OCI-LY3 (cell line): ENCODE measurements around the gene IPPK.

Experiments
- H2AFZ ChIP-seq: fragments of 200-600, 300-600 bp; shearing (Covaris generic); 2 replicates; pipeline ENCODE4 v1.6.0; 2014; ENCODE audit warnings: antibody characterized with exemption, low read depth, low read length
- H3K27ac ChIP-seq: fragments of 200-600, 300-600 bp; sonication (generic); 2 replicates; pipeline ENCODE4 v1.5.1; 2014; ENCODE audit warnings: mild to moderate bottlenecking, low read length, moderate library complexity, mixed read lengths
- H3K27me3 ChIP-seq: fragments of 200-600, 300-600 bp; sonication (generic); 2 replicates; pipeline ENCODE4 v1.6.1; 2014; ENCODE audit warnings: low read depth, low read length, mixed read lengths
- H3K36me3 ChIP-seq: fragments of 200-600, 300-600 bp; sonication (generic); replicated peaks from 2 replicates; pipeline ENCODE3; 2014; ENCODE audit warnings: low read depth, low read length, mixed read lengths
- H3K4me1 ChIP-seq: fragments of 300-600, 200-600 bp; sonication (generic); 2 replicates; pipeline ENCODE4 v1.6.1; 2014; ENCODE audit warnings: low read length, mixed read lengths
- H3K4me2 ChIP-seq: fragments of 200-600, 300-600 bp; sonication (generic); 2 replicates; pipeline ENCODE4 v1.6.1; 2014; ENCODE audit warnings: low read length, mixed read lengths
- H3K4me3 ChIP-seq: fragments of 300-600, 200-600 bp; sonication (generic); 2 replicates; pipeline ENCODE4 v1.5.1; 2014; ENCODE audit warnings: antibody characterized with exemption, mild to moderate bottlenecking, low read length, moderate library complexity
- H3K79me2 ChIP-seq: fragments of 300-600, 200-600 bp; shearing (Covaris generic); 2 replicates; pipeline ENCODE4 v1.6.1; 2014; ENCODE audit warnings: mild to moderate bottlenecking, low read length, mixed read lengths
- H3K9ac ChIP-seq: fragments of 300-600, 200-600 bp; shearing (Covaris generic); 2 replicates; pipeline ENCODE4 v1.6.0; 2014; ENCODE audit warnings: mild to moderate bottlenecking, low read length, moderate library complexity
- H3K9me3 ChIP-seq: fragments of 200-600, 300-600 bp; shearing (Covaris generic); 2 replicates; pipeline ENCODE4 v1.6.1; 2014; ENCODE audit warnings: low read length, mixed read lengths; ENCODE audit not compliant: insufficient read depth
- H4K20me1 ChIP-seq: fragments of 200-600, 300-600 bp; sonication (generic); 2 replicates; pipeline ENCODE4 v1.6.1; 2016; ENCODE audit warnings: low read length, mixed read lengths; ENCODE audit not compliant: insufficient read depth
- EZH2phosphoT487 ChIP-seq: fragments of 200-600 bp; shearing (Covaris generic); IDR thresholded peaks from 2 replicates; pipeline ENCODE4 v1.6.1; 2018; ENCODE audit warnings: antibody characterized with exemption, mixed run types, low read depth
- TF ChIP-seq, protein P1 (sequence below): fragments of 200-600, 300-600 bp; sonication (generic); IDR thresholded peaks from 2 replicates; pipeline ENCODE4 v1.5.1; 2014; ENCODE audit warnings: antibody characterized with exemption, low read length, low read depth

IPPK gene

DNA sequence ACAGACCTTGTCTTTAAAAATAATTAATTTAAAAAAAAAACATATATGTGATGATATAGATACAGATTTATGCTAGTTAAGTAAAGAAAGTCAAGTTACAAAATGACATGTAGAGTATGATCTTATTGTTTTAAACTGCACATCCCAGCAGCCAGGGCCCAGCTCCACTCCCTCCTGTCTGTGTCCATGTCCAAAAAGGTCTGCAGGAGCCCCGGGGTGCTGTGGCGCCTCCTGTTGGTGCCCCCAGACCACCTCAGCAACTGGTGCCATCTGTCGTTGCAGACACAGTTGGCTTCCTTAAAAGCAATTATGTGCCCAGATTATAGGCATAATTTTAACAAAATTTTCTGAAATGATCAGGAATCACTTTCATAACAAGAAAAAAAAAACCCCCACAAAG is 33.3 kb downstream of the IPPK start:
- Histone ChIP-seq H3K36me3 (peaks cover 46% of the 10 kb centered on the region), H2AFZ (no peak overlapping the region), H3K4me3 (no peak overlapping the region), H3K27ac (no peak overlapping the region), H3K9me3 (no peaks in the 10 kb centered on the region), H4K20me1 (no peaks in the 10 kb centered on the region), H3K79me2 (no peaks in the 10 kb centered on the region), H3K9ac (no peak overlapping the region), H3K4me2 (no peak overlapping the region), H3K27me3 (no peaks in the 10 kb centered on the region), H3K4me1 (0 out of 2 replicates have a peak, but pooled peaks cover 5% of the 10 kb centered on the region)
- TF ChIP-seq, protein P1, sequence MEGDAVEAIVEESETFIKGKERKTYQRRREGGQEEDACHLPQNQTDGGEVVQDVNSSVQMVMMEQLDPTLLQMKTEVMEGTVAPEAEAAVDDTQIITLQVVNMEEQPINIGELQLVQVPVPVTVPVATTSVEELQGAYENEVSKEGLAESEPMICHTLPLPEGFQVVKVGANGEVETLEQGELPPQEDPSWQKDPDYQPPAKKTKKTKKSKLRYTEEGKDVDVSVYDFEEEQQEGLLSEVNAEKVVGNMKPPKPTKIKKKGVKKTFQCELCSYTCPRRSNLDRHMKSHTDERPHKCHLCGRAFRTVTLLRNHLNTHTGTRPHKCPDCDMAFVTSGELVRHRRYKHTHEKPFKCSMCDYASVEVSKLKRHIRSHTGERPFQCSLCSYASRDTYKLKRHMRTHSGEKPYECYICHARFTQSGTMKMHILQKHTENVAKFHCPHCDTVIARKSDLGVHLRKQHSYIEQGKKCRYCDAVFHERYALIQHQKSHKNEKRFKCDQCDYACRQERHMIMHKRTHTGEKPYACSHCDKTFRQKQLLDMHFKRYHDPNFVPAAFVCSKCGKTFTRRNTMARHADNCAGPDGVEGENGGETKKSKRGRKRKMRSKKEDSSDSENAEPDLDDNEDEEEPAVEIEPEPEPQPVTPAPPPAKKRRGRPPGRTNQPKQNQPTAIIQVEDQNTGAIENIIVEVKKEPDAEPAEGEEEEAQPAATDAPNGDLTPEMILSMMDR, result no peak
- TF ChIP-seq EZH2phosphoT487, result no peak

DNA sequence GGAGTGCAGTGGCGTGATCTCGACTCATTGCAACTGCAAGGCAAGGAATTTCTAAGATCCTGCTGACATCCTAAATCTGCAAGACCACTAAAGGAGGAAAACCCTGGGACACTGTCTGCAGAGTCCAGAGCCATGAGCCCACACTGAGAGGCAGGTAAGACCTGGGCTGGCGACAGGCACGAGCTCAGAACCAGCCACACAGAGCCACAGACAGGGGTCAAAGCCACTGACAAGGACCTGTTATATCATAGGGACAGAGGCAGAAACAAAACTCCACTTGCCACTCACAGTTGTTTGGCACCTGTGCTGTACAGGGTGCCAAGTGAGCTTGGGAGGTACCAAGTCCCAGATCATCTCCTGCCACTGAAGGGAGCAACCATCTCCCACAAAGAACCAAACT is 34.2 kb downstream of the IPPK start:
- H3K79me2 ChIP-seq, result no peaks in the 10 kb centered on the region
- no peak overlapping the region for H2AFZ ChIP-seq
- H3K9me3 ChIP-seq, result no peaks in the 10 kb centered on the region
- no peaks in the 10 kb centered on the region for H3K27me3 ChIP-seq
- peaks cover 48% of the 10 kb centered on the region for H3K36me3 ChIP-seq
- H3K4me2 ChIP-seq, result no peak overlapping the region
- TF ChIP-seq, protein P1, result no peak
- TF ChIP-seq EZH2phosphoT487, result no peak
- 0 out of 2 replicates have a peak, but pooled peaks cover 5% of the 10 kb centered on the region for H3K4me1 ChIP-seq
- no peak overlapping the region for H3K9ac ChIP-seq
- H3K27ac ChIP-seq, result no peak overlapping the region
- no peak overlapping the region for H3K4me3 ChIP-seq
- H4K20me1 ChIP-seq, result no peaks in the 10 kb centered on the region

DNA sequence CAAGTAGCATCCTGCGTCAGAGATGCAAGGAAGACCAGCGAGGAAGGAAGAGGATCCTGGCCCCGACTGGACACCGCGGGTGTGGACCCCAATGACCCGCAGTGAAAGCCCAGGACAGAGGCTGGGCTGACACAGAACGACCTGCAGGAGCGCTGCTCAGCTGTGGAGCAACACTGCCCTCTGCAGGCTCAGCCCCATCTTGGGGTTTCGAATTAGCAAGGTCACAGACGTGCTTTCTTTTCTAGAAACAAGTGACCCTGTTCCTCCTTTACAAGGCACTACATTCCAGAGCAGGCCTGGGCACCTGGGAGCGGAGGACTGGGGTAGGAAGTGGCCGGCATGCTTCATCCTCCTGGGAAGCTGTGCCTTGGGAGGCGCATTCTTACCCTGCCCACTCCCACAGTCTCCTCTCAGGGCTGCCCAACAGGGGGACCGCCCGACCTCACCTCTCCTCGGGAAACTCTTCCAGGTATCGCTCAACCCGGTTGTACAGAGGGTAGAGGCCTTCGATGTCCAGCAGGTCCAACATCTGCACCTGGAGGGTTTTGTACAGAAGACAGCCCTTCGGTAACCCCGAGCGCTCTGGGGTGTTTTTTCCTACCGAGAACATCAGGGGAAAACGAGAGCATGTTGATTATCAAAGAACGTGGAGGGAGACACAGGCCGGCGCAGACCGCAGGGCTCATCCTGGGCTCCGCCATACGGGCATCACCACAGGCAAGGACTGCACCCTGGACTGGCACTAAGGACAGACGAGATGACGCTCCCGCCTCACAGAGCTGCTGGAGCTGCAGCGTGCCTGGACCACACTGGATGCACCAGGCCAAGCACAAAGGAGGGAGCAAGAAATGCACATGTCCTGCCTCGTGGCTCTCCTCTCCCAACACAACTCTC is 35.0 kb downstream of the IPPK start:
- Histone ChIP-seq H3K27ac (no peak overlapping the region), H3K36me3 (peaks cover 45% of the 10 kb centered on the region), H2AFZ (no peak overlapping the region), H3K4me1 (0 out of 2 replicates have a peak, but pooled peaks cover 5% of the 10 kb centered on the region), H3K79me2 (no peaks in the 10 kb centered on the region), H3K4me2 (no peak overlapping the region), H3K9ac (no peak overlapping the region), H3K4me3 (no peak overlapping the region), H4K20me1 (no peaks in the 10 kb centered on the region), H3K27me3 (no peaks in the 10 kb centered on the region), H3K9me3 (no peaks in the 10 kb centered on the region)
- TF ChIP-seq, protein P1, result peak; percentile 95
- no peak for TF ChIP-seq EZH2phosphoT487

DNA sequence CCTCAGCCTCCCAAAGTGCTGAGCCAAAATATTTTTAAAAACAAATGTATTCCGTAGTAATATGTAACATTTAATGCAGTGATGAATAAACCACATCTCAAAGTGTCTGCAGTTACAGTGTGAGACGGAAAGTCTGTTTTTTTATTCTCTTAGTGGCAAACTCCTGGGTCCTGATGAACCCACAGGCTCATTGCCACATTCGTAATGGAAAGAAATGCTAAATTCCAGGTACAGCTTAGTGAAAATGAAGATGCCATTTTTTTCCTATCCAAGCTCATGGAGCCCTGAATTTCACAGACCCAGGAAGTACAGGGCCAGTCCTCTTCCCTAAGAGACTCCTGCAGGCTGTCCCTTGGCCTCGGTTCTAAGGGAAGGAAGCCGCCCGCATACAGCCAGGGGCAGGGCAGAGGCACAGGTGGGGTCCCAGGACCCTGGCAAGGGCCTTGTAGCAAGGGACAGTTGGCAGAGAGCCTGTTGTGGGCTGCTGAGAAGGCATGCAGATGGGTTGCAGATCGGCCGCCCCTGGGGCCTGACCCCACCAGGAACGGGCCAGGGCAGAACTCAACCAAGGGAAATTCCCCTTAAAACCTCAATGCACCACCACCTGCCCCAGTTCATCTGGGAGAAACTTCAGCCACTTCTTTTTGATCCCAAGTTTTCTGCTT is 36.2 kb downstream of the IPPK start:
- Histone ChIP-seq H3K79me2 (no peaks in the 10 kb centered on the region), H3K27ac (no peak overlapping the region), H3K4me1 (0 out of 2 replicates have a peak, but pooled peaks cover 5% of the 10 kb centered on the region), H3K9me3 (no peaks in the 10 kb centered on the region), H2AFZ (no peak overlapping the region), H4K20me1 (no peaks in the 10 kb centered on the region), H3K4me3 (no peak overlapping the region), H3K36me3 (peaks cover 43% of the 10 kb centered on the region), H3K9ac (no peak overlapping the region), H3K27me3 (no peaks in the 10 kb centered on the region), H3K4me2 (no peak overlapping the region)
- TF ChIP-seq, protein P1, result no peak
- TF ChIP-seq EZH2phosphoT487, result no peak
